ENCODE measurements around the gene BICDL1.
"Not testable (repeated sequence)": the region's sequence is repeated elsewhere in the genome, so short reads cannot be mapped to it uniquely, and the experiment has no call there.

BICDL1 gene

GRCh38 chr12:119988472-119989360, at the start of gene BICDL1:
TSS of gene BICDL1 (plus strand) at chr12:119989236. CDS start at chr12:119989869, 633 bp downstream.
- DNase-seq (ENCODE audit: low read depth in 2 of 2): peak; percentile 94 to 99

- DNase-seq (ENCODE audit: low read depth in 2 of 2): no peak
Observed at GRCh38 chr12:119940897-119941296, 48.1 kb upstream of the BICDL1 start.

- DNase-seq (ENCODE audit: low read depth in 2 of 2): no peak
Observed at GRCh38 chr12:119942386-119942785, 46.6 kb upstream of the BICDL1 start.

GRCh38 chr12:119946213-119946612, 42.8 kb upstream of the BICDL1 start:
- DNase-seq (ENCODE audit: low read depth in 2 of 2): no peak

- DNase-seq (ENCODE audit: low read depth in 2 of 2): no peak
Observed at GRCh38 chr12:119949145-119949544, 39.9 kb upstream of the BICDL1 start.

- DNase-seq (ENCODE audit: low read depth in 2 of 2): no peak
Observed at GRCh38 chr12:119949594-119949993, 39.4 kb upstream of the BICDL1 start.

- no peak for DNase-seq (ENCODE audit: low read depth in 2 of 2)
Observed at GRCh38 chr12:119956047-119956446, 33.0 kb upstream of the BICDL1 start.

- DNase-seq (ENCODE audit: low read depth in 2 of 2): no peak
Observed at GRCh38 chr12:119957135-119957534, 31.9 kb upstream of the BICDL1 start.

- no peak for DNase-seq (ENCODE audit: low read depth in 2 of 2)
Observed at GRCh38 chr12:119959435-119959834, 29.6 kb upstream of the BICDL1 start.

- DNase-seq (ENCODE audit: low read depth in 2 of 2): no peak
Observed at GRCh38 chr12:119964123-119964522, 24.9 kb upstream of the BICDL1 start.

GRCh38 chr12:119964929-119965328, 24.1 kb upstream of the BICDL1 start:
- no peak for DNase-seq (ENCODE audit: low read depth in 2 of 2)

- no peak for DNase-seq (ENCODE audit: low read depth in 2 of 2)
Observed at GRCh38 chr12:119980242-119980641, 8.8 kb upstream of the BICDL1 start.

GRCh38 chr12:119980702-119981101, 8.3 kb upstream of the BICDL1 start:
- not testable (repeated sequence) for DNase-seq (ENCODE audit: low read depth in 2 of 2)

GRCh38 chr12:119989361-119989730, 310 bp downstream of the BICDL1 start:
- no peak for DNase-seq (ENCODE audit: low read depth in 2 of 2)

GRCh38 chr12:119989731-119990381, 820 bp downstream of the BICDL1 start:
- DNase-seq (ENCODE audit: low read depth in 2 of 2): peak in 1 of 2 donors; percentile 61

GRCh38 chr12:119990382-119990874, 1.4 kb downstream of the BICDL1 start:
- DNase-seq (ENCODE audit: low read depth in 2 of 2): no peak

- DNase-seq (ENCODE audit: low read depth in 2 of 2): no peak
Observed at GRCh38 chr12:119992129-119992705, 3.2 kb downstream of the BICDL1 start.

- no peak for DNase-seq (ENCODE audit: low read depth in 2 of 2)
Observed at GRCh38 chr12:119994892-119995658, 6.0 kb downstream of the BICDL1 start.

GRCh38 chr12:119996417-119996816, 7.4 kb downstream of the BICDL1 start:
- DNase-seq (ENCODE audit: low read depth in 2 of 2): no peak

- DNase-seq (ENCODE audit: low read depth in 2 of 2): no peak
Observed at GRCh38 chr12:119998471-119999245, 9.6 kb downstream of the BICDL1 start.

- DNase-seq (ENCODE audit: low read depth in 2 of 2): no peak
Observed at GRCh38 chr12:120000556-120000955, 11.5 kb downstream of the BICDL1 start.

All from stimulated activated CD8-positive, alpha-beta memory T cell treated with anti-CD3 and anti-CD28 coated beads, Interleukin-7, amount 100 ng/mL, for 4 hours (primary cell).